LoVo (cell line): Measurements from ENCODE around the gene SHC3.
"Not testable (repeated sequence)": the region's sequence is repeated elsewhere in the genome, so short reads cannot be mapped to it uniquely, and the experiment has no call there.

Experiments used
- DNase-seq: peaks from one replicate; pipeline ENCODE4 v3.0.0-alpha.2; 2016; ENCODE audit warnings: low spot score

Gene SHC3

DNA sequence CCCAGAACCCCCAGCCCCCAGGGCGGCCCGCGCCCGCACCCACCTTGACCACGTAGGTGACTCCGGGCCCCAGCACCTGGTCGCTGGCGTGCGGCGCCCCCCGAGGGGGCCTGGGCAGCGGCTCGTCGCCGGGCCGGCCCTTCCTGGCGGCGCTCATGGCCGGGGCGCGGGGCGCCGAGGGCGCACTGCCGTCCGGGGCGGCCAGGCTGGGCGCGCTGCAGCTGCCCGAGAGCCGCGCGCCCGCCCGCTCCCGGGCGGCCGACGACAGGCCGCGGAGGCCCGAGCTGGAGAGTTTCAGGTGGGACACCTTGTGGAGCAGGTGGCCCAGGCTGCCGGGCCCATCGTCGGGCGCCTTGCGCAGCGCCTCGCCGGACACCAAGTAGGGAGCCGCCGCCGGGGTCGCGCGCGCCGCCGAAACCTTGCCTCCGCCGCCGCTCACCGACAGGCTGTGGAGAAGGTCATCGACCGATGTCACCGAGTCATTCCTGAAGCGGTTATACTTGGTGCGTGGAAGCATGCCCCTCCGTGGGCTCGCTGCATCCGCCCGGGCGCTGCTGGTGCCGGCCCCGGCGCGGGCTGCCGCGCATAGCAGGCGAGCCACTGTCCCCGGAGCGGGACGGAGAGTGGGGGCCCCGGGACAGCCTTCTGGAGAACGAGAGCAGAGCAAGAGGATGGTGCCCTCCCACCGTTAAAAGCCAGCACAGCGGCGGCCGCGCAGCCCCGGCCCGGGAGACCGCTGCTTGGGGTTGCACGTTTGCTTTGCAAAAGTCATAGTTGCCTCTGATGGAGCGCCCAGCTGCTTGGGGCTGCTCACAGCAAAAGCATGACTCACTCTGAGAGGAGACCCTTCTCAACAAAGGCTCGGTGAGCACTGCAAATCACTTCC lies at the start of gene SHC3:
SHC3 (minus strand) TSS at position 875 of the 886 bp plus-strand sequence; CDS start at position 517, 358 bp downstream.
- DNase-seq, result no peak

DNA sequence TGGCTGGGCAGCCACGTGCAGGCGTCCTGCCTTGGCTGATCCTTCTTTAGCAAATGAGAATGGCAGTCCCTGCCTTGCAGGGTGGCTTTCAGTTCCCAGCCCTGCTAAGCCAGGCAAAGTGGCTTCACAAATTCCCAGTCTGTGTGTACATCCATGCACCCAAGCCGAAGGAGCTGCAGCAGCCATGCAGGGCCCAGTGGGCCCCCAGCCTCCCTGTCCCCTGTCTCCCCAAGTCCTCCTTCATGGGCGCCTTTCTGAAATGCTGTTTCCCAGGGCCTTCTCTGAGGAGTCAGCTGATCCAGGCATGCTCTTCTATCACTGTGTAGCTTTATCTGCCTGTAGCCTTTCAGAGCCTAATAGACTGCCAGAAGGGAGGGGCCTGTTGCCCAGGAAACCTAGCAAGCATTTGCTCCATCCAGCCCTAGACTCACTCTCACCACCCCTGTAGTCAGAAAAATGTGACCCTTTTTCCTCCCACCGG lies 47.4 kb upstream of the SHC3 start:
- DNase-seq, result no peak

DNA sequence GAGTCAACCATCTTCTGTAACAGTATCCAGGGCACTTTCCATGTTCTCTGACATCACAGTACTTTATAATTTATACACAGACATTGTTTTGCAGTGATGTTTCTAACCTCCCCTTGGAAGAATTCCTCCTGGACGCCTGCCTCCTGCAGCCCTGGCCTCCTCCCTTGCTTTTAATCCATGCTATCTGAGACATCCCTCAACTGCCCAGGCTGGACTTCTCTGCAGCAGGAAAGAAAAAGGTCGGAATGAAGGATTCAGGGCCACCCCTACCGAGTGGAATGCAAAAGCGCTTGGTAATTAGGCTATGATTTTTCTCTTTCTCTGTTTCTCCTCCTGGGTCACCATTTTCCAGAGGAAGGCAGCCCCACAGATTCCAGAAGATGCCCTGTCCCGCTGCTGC lies 47.0 kb upstream of the SHC3 start:
- DNase-seq, result no peak

- no peak for DNase-seq
These were observed 46.4 kb upstream of the SHC3 start for GRCh38 chr9:89225036-89225435.

DNA sequence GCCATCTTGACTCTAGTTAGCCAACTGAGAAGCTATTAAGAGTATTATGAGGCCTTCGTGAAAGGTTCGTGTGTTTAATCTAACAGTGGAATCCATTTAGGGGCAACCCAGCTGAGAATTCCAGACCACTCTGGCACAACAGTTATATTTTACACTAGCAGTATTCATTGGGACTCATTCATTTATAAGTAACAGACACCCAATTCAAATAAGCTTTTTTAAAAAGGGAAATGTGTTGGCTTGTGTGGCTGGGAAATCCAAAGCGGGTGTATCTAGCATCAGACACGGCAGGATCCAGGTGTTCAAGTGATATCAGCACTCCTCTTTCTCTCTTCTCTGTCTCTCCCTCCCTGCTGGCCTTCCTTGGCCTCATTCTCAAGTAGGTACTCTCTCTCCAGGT lies 46.0 kb upstream of the SHC3 start:
- no peak for DNase-seq

DNA sequence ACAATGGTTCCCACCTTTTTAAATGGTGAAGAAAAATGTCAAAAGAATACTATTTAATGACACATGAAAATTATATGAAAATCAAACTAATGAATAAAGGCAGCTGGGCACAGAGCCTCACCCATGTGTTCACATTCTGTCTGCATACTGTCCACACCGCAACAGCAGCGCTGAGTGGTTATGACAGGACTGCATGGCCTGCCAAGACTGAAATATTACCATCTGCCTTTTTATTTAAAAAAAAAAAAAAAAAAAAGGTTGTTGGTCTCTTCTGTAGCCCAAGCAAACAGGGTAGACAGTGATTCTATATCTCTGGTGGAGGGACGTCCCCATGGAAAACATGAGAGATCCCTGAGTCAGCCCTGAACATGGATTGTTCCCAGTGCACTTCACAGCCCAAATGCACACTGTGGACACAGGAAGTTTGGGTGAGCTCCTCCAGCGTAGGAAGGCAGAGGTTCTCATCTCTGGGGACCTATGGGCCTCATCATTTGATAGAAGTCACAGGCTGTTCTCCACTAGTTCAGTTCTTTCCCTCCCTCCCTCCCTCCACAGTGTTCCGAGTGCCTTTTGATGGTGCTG lies 44.9 kb upstream of the SHC3 start:
- no peak for DNase-seq

GRCh38 chr9:89219637-89220036 lies 41.0 kb upstream of the SHC3 start:
- no peak for DNase-seq

- no peak for DNase-seq
These were observed 39.7 kb upstream of the SHC3 start for GRCh38 chr9:89218040-89218928.

DNA sequence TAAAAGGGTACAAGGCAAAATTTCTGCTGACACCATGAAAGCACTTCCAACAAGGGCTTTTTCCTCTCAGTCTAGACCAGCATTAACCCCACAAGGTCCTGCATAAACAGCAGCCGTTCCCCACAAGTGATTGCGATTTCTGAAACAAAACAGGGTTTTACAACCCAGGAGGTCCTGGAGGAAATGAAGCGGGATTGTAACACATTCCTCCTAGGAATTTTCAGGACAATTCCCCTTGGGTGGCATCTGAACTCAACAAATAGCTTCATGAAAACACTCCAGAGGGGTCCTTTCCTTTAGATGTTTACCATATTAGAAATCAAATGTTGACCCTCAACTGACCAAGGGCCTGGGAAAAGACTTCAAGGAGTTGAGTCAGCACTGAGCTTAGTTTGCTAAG lies 36.7 kb upstream of the SHC3 start:
- DNase-seq, result no peak

DNA sequence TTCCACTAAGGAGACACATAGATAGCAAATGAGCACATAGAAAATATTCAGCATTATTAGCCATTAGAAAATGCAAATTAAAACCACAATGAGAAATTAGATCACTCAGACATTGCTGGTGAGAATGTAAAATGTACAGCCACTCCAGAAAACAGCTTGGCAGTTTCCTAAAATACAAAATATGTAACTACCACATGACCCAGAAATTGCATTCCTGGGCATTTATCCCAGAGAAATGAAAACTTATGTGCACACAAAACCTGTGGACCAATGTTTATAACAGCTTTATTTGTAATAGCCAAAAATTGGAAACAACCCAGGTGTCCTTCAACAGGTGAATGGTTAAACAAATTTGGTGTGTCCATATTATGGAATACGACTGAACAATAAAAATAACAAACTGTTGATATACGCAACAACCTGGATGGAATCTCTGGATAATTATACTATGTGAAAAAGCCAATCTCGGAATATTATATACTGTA lies 34.8 kb upstream of the SHC3 start:
- no peak for DNase-seq

DNA sequence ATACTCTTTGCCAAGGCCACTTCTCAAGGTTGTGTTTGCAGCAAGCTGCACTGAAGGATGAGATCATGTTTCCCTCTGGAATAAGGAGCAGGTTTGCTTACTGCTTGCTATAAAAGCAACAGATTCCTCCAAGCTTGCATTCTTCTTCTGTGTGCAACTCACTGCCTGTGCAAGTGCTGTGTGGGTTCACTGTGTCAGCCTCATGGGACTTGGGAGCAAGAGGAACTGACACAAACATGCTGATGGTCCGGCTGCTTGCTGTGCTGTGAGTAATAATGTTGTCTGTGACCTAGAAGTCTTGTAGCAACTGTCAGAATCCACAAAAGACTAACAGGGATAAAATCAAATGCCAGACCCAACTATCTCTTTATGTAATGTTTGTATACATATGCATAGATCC lies 33.6 kb upstream of the SHC3 start:
- DNase-seq, result no peak

- not testable (repeated sequence) for DNase-seq
These were observed 30.7 kb upstream of the SHC3 start for GRCh38 chr9:89209311-89209710.

- DNase-seq, result no peak
These were observed 28.4 kb upstream of the SHC3 start for GRCh38 chr9:89207026-89207425.

- DNase-seq, result no peak
These were observed 26.2 kb upstream of the SHC3 start for GRCh38 chr9:89204801-89205200.

- no peak for DNase-seq
These were observed 16.6 kb upstream of the SHC3 start for GRCh38 chr9:89195131-89195797.

DNA sequence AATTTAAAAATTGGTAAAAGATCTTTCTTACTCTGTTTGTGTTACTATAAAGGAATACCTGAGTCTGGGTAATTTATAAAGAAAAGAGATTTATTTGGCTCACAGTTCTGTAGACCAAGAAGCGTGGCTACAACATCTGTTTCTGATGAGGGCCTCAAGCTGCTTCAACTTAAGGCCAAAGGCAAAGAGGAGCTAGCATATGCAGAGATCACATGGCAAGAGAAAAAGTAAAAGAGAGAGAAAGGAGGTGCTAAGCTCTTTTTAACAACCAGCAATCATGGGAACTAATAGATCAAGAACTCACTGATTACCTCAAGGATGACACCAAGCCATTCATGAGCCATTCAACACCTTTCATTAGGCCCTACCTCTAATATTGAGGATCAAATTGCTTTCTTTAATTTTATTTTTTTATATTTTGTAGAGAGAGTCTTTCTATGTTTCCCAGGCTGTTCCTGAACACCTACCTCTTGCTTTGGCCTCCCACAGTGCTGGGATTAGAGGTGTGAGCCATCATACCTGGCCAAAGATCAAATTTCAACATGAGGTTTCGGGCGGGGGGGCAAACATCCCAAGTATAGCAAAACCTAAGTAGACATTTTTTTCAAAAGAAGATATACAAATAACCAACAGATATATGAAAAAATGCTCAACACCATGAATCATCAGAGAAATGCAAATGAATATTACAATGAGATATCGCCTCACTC lies 16.0 kb upstream of the SHC3 start:
- no peak for DNase-seq

- DNase-seq, result no peak
These were observed 12.4 kb upstream of the SHC3 start for GRCh38 chr9:89191004-89191403.

DNA sequence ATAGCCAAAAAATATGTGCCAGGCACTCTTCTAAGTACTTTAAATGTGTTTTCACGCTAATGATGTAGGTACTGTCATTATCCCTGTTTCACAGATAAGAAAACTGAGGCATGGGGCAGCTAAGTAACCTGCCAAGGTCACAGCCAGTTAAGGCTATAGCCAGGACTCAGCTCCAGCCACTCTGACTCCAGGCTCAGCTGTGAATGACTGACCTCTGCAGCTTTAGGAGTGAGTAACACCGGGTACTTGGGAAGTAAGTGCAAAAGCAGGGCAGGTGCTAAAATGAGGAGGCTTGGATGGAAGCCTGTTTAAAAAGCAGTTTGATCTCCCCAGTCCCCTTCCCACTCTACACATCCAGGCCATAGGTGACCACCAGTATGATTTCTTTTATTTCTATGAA lies 10.6 kb upstream of the SHC3 start:
- no peak for DNase-seq

DNA sequence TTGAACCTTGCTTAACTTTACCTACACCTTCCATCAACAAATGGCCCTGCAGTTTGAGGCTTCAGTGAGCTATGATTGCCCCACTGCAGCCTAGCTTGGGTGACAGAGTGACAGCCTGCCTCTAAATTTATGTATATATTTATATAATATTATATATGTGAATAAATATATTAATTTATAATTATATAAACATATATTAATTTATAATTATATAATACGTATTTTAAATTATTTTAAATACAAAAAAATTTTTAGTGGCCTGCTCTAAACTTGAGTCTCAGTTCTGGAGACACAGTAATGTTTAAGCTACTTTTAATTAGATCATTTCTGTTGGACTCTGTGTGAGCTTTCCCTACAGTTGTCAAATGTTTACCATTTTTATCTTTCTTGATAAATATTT lies 9.3 kb upstream of the SHC3 start:
- no peak for DNase-seq

- no peak for DNase-seq
These were observed 8.9 kb upstream of the SHC3 start for GRCh38 chr9:89187541-89187940.

- DNase-seq, result no peak
These were observed 8.3 kb upstream of the SHC3 start for GRCh38 chr9:89186960-89187359.
